Suppressor macrophage treated with lipopolysaccharide for 1 hour (primary cell): ENCODE data around the gene WFDC10A.
"Not testable (repeated sequence)": the region's sequence is repeated elsewhere in the genome, so short reads cannot be mapped to it uniquely, and the experiment has no call there.

Experiments
- DNase-seq, 3 donors: peaks; one replicate each; pipeline ENCODE4 v3.0.0-alpha.2; 2020 to 2022

WFDC10A gene

GRCh38 chr20:45649312-45649863, 19.8 kb downstream of the WFDC10A start:
- no peak for DNase-seq

GRCh38 chr20:45651726-45652125, 22.2 kb downstream of the WFDC10A start:
- DNase-seq = not testable (repeated sequence)

DNA sequence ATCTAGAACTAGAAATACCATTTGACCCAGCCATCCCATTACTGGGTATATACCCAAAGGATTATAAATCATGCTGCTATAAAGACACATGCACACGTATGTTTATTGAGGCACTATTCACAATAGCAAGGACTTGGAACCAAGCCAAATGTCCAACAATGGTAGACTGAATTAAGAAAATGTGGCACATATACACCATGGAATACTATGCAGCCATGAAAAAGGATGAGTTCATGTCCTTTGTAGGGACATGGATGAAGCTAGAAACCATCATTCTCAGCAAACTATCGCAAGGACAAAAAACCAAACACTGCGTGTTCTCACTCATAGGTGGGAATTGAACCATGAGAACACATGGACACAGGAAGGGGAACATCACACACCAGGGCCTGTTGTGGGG, 27.5 kb downstream of the WFDC10A start:
- not testable (repeated sequence) for DNase-seq

- no peak for DNase-seq
Observed at GRCh38 chr20:45670139-45670538, 40.6 kb downstream of the WFDC10A start, which contains the start of gene WFDC11. Gene WFDC11, minus strand, starts transcription at chr20:45670239. Its CDS starts 19,639 bp downstream, at chr20:45650600.

- no peak for DNase-seq
Observed at GRCh38 chr20:45672765-45673164, 43.2 kb downstream of the WFDC10A start.

DNA sequence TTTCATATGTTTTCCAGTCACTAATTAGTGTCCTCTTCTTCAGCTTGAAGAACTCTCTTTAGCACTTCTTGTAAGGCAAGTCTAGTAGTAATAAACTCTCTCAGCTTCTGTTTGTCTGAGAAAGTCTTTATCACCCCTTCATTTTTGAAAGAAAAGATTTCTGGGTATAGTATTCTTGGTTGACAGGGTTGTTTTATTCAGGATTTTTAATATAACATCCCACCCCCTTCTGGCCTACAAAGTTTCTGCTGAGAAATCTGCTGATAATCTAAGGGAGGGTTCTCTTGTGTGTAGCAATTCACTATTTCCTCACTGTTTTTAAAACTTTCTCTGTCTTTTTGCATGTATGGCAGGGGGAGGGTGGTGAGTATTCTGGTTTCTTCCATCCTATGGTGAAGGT, 50.1 kb downstream of the WFDC10A start:
- DNase-seq = no peak
